WTC11 (cell line): Measurements from ENCODE around the gene ITPR3. TPM values are rescaled to one million over a fixed set of nuclear protein-coding genes. Genes with fewer than 3 reads are reported as not detected.

Experiments
- ATAC-seq: fragments of 200-7000 bp; cut with Tn5 transposase; 2 replicates; pipeline ENCODE4 v1.10.0; 2021; ENCODE audit warnings: mild to moderate bottlenecking, moderate library complexity
- CTCF ChIA-PET: fragments of 300-600 bp; sonication (Branson Sonifier 250); formaldehyde crosslinking; loops from one replicate; lab custom pipeline; 2021; ENCODE audit warnings: antibody characterized with exemption; lab: Charles Lee
- POLR2A ChIA-PET: fragments of 350-600 bp; sonication (Branson Sonifier 250); formaldehyde crosslinking; loops from one replicate; lab custom pipeline; 2021; ENCODE audit warnings: antibody characterized with exemption; lab: Charles Lee
- DNase-seq: peaks from one replicate; pipeline ENCODE4 v3.0.0; 2021; ENCODE audit warnings: low spot score
- H3K27ac Mint-ChIP-seq: 2 replicates; pipeline ENCODE4 v1.8.0; 2021; ENCODE audit warnings: mixed read lengths
- H3K27me3 Mint-ChIP-seq: 2 replicates; pipeline ENCODE4 v1.8.0; 2021; ENCODE audit warnings: low read depth, mild to moderate bottlenecking, moderate library complexity, mixed read lengths
- H3K36me3 Mint-ChIP-seq: 2 replicates; pipeline ENCODE4 v1.8.0; 2021; ENCODE audit warnings: mixed read lengths
- H3K4me1 Mint-ChIP-seq: 2 replicates; pipeline ENCODE4 v1.8.0; 2022; ENCODE audit warnings: mixed read lengths
- H3K4me3 Mint-ChIP-seq: 2 replicates; pipeline ENCODE4 v1.8.0; 2021; ENCODE audit warnings: mild to moderate bottlenecking, moderate library complexity, mixed read lengths
- H3K9me3 Mint-ChIP-seq: 2 replicates; pipeline ENCODE4 v1.8.0; 2021; ENCODE audit warnings: mixed read lengths
- ATF2 ChIP-seq: sonication (generic); formaldehyde crosslinking; IDR thresholded peaks from 2 replicates; pipeline ENCODE4 v1.8.1; 2022; ENCODE audit warnings: low read depth, missing genetic modification reagents, borderline replicate concordance
- E2F1 ChIP-seq: sonication (generic); formaldehyde crosslinking; IDR thresholded peaks from 2 replicates; pipeline ENCODE4 v1.8.0; 2022; ENCODE audit warnings: mild to moderate bottlenecking, missing genetic modification reagents
- ELF4 ChIP-seq: sonication (generic); formaldehyde crosslinking; IDR thresholded peaks from 2 replicates; pipeline ENCODE4 v1.8.1; 2022; ENCODE audit warnings: low read depth, mild to moderate bottlenecking, moderate library complexity, missing genetic modification reagents
- ERG ChIP-seq: fragments of 250-450 bp; sonication (Bioruptor Pico); IDR thresholded peaks from 2 replicates; pipeline ENCODE4 v1.8.0; 2021; ENCODE audit warnings: mild to moderate bottlenecking
- FOXP1 ChIP-seq: sonication (generic); formaldehyde crosslinking; IDR thresholded peaks from 2 replicates; pipeline ENCODE4 v1.8.0; 2022; ENCODE audit warnings: missing genetic modification reagents, mild to moderate bottlenecking, moderate library complexity, borderline replicate concordance
- JUN ChIP-seq: sonication (generic); formaldehyde crosslinking; IDR thresholded peaks from 2 replicates; pipeline ENCODE4 v1.8.0; 2023; ENCODE audit warnings: mild to moderate bottlenecking, missing genetic modification reagents
- MLX ChIP-seq: sonication (generic); formaldehyde crosslinking; IDR thresholded peaks from 2 replicates; pipeline ENCODE4 v1.8.1; 2023; ENCODE audit warnings: mild to moderate bottlenecking, missing genetic modification reagents, moderate library complexity
- SOX15 ChIP-seq: fragments of 250-450 bp; sonication (Bioruptor Pico); IDR thresholded peaks from 2 replicates; pipeline ENCODE4 v1.9.0; 2021; ENCODE audit warnings: mild to moderate bottlenecking
- SP1 ChIP-seq: sonication (generic); formaldehyde crosslinking; conservative IDR thresholded peaks from 2 replicates; pipeline ENCODE4 v1.8.1; 2022; ENCODE audit warnings: missing genetic modification reagents
- TEAD1 ChIP-seq: sonication (generic); formaldehyde crosslinking; IDR thresholded peaks from 2 replicates; pipeline ENCODE4 v1.8.0; 2022; ENCODE audit warnings: mild to moderate bottlenecking, missing genetic modification reagents
- USF2 ChIP-seq: sonication (generic); formaldehyde crosslinking; IDR thresholded peaks from 2 replicates; pipeline ENCODE4 v1.8.1; 2023; ENCODE audit warnings: mild to moderate bottlenecking, missing genetic modification reagents, moderate library complexity
- ZNF232 ChIP-seq: sonication (generic); formaldehyde crosslinking; IDR thresholded peaks from 2 replicates; pipeline ENCODE4 v1.8.0; 2022; ENCODE audit warnings: mild to moderate bottlenecking, missing genetic modification reagents
- ZNF263 ChIP-seq: sonication (generic); formaldehyde crosslinking; IDR thresholded peaks from 2 replicates; pipeline ENCODE4 v1.8.1; 2022; ENCODE audit warnings: low read depth, mild to moderate bottlenecking, moderate library complexity, missing genetic modification reagents
- ZNF416 ChIP-seq: fragments of 250-450 bp; sonication (Bioruptor Pico); IDR thresholded peaks from 2 replicates; pipeline ENCODE4 v1.9.0; 2021; ENCODE audit warnings: mild to moderate bottlenecking, inconsistent platforms
- ZNF423 ChIP-seq: fragments of 250-450 bp; sonication (Bioruptor Pico); IDR thresholded peaks from 2 replicates; pipeline ENCODE4 v2.1.2; 2022; ENCODE audit warnings: mild to moderate bottlenecking, moderate library complexity
- ZNF671 ChIP-seq: fragments of 250-450 bp; sonication (Bioruptor Pico); IDR thresholded peaks from 2 replicates; pipeline ENCODE4 v1.8.0; 2021; ENCODE audit warnings: mild to moderate bottlenecking
- total RNA-seq: library from RNA; stranded (reverse); gene quantifications from 3 replicates; pipeline ENCODE4 v1.2.3, GENCODE V29; 2021

The ITPR3 gene
- total RNA-seq, 1 experiment from 2014 or later, result 47.3 TPM

- Mint-ChIP-seq H3K4me3 (no peak overlapping the region), H3K27ac (no peak overlapping the region), H3K9me3 (no peaks in the 10 kb centered on the region), H3K36me3 (no peaks in the 10 kb centered on the region), H3K27me3 (peaks cover 4% of the 10 kb centered on the region; the same call in 1 of the 2 replicates), H3K4me1 (0 out of 2 replicates have a peak, but pooled peaks cover 9% of the 10 kb centered on the region)
- no peak for ATAC-seq
- ChIA-PET POLR2A (no interaction called here), CTCF (no interaction called here)
- no peak for DNase-seq
- TF ChIP-seq ERG, result no peak
- TF ChIP-seq E2F1, result no peak
- TF ChIP-seq ZNF423 (CRISPR knock-in tag), result no peak
These were observed 96.9 kb downstream of the ITPR3 start for GRCh38 chr6:33717934-33718455.

GRCh38 chr6:33718713-33719112 is 97.6 kb downstream of the ITPR3 start:
- no peaks in the 10 kb centered on the region for H3K9me3 Mint-ChIP-seq
- no peak for ATAC-seq
- POLR2A ChIA-PET, result no interaction called here

GRCh38 chr6:33719326-33719987 is 98.3 kb downstream of the ITPR3 start:
- no peaks in the 10 kb centered on the region for H3K36me3 Mint-ChIP-seq
- ATAC-seq, result no peak
- DNase-seq, result no peak
- POLR2A ChIA-PET, result no interaction called here
- TF ChIP-seq MLX (CRISPR knock-in tag), result no peak
- TF ChIP-seq FOXP1, result no peak
- TF ChIP-seq SP1 (CRISPR knock-in tag), result no peak
- TF ChIP-seq JUN (CRISPR knock-in tag), result no peak
- TF ChIP-seq ZNF671 (CRISPR knock-in tag), result no peak
- no peak for TF ChIP-seq ZNF263 (CRISPR knock-in tag)
- TF ChIP-seq ZNF232 (CRISPR knock-in tag), result no peak
- no peak for TF ChIP-seq ELF4 (CRISPR knock-in tag)
- no peak for TF ChIP-seq ZNF416 (CRISPR knock-in tag)
- CTCF ChIA-PET, result interaction anchor here (0.6 to 0.9 kb wide), 2 partner anchors 22 to 133 kb away, joined by 3 to 4 read pairs; no protein-coding TSS in a partner anchor
- H3K4me1 Mint-ChIP-seq, result peaks cover 15% of the 10 kb centered on the region
- H3K27me3 Mint-ChIP-seq, result peaks cover 4% of the 10 kb centered on the region; the same call in 1 of the 2 replicates
- H3K27ac Mint-ChIP-seq, result no peak overlapping the region
- no peak overlapping the region for H3K4me3 Mint-ChIP-seq
- H3K9me3 Mint-ChIP-seq, result no peaks in the 10 kb centered on the region

More at GRCh38 chr6:33718713-33719112, 97.6 kb downstream of the ITPR3 start:
- TF ChIP-seq ATF2 (CRISPR knock-in tag) (no peak), TEAD1 (CRISPR knock-in tag) (no peak), SOX15 (CRISPR knock-in tag) (no peak), USF2 (no peak)
- DNase-seq, result no peak
- Mint-ChIP-seq H3K27me3 (peaks cover 4% of the 10 kb centered on the region; the same call in 1 of the 2 replicates), H3K4me1 (0 out of 2 replicates have a peak, but pooled peaks cover 9% of the 10 kb centered on the region), H3K4me3 (no peak overlapping the region), H3K36me3 (no peaks in the 10 kb centered on the region), H3K27ac (no peak overlapping the region)
- CTCF ChIA-PET, result no interaction called here
